Non-pigmented ciliary epithelial cell (primary cell): ENCODE measurements around the gene PRX.
"Not testable (repeated sequence)": the region's sequence is repeated elsewhere in the genome, so short reads cannot be mapped to it uniquely, and the experiment has no call there.

Experiments
- DNase-seq: peaks from one replicate; pipeline ENCODE4 v3.0.0-alpha.2; 2010; ENCODE audit warnings: low read depth

The PRX gene

GRCh38 chr19:40433391-40434216 lies 20.4 kb upstream of the PRX start:
- no peak for DNase-seq

GRCh38 chr19:40432760-40433159 lies 19.6 kb upstream of the PRX start:
- DNase-seq: not testable (repeated sequence)

- no peak for DNase-seq
These were observed 18.5 kb upstream of the PRX start for GRCh38 chr19:40431698-40432097.

- DNase-seq: not testable (repeated sequence)
These were observed 17.1 kb upstream of the PRX start for GRCh38 chr19:40430242-40430641.

- DNase-seq: not testable (repeated sequence)
These were observed 15.0 kb upstream of the PRX start for GRCh38 chr19:40428197-40428596.

- peak; percentile 94 for DNase-seq
These were observed 12.5 kb upstream of the PRX start, which contains the start of gene SERTAD1 for GRCh38 chr19:40425450-40426287. Gene SERTAD1, minus strand, starts transcription at chr19:40425992. Its CDS starts 2,446 bp downstream, at chr19:40423546.

GRCh38 chr19:40424637-40425449 lies 11.7 kb upstream of the PRX start:
- DNase-seq: no peak

- DNase-seq: no peak
These were observed 10.8 kb upstream of the PRX start for GRCh38 chr19:40423938-40424337.

- no peak for DNase-seq
These were observed 9.8 kb upstream of the PRX start for GRCh38 chr19:40422748-40423566.

- no peak for DNase-seq
These were observed 9.0 kb upstream of the PRX start for GRCh38 chr19:40421993-40422747.

- no peak for DNase-seq
These were observed 7.9 kb upstream of the PRX start for GRCh38 chr19:40420766-40421765.

- no peak for DNase-seq
These were observed 7.2 kb upstream of the PRX start for GRCh38 chr19:40420451-40420765.

- DNase-seq: no peak
These were observed 6.6 kb upstream of the PRX start for GRCh38 chr19:40419780-40420179.

- no peak for DNase-seq
These were observed 6.0 kb upstream of the PRX start for GRCh38 chr19:40419066-40419612.

- DNase-seq: no peak
These were observed 4.9 kb upstream of the PRX start for GRCh38 chr19:40418040-40418439.

GRCh38 chr19:40417643-40417981 lies 4.4 kb upstream of the PRX start:
- DNase-seq: no peak

- no peak for DNase-seq
These were observed 3.9 kb upstream of the PRX start for GRCh38 chr19:40416918-40417642.

GRCh38 chr19:40415768-40416167 lies 2.6 kb upstream of the PRX start:
- DNase-seq: no peak
